Testis (tissue), 3 donors: Measurements from ENCODE around the gene AMOTL1. TPM values are rescaled to one million over a fixed set of nuclear protein-coding genes. Genes with fewer than 3 reads are reported as not detected.
"Not testable (repeated sequence)": the region's sequence is repeated elsewhere in the genome, so short reads cannot be mapped to it uniquely, and the experiment has no call there.

Source experiments
- DNase-seq: peaks from one replicate; pipeline ENCODE4 v3.0.0-alpha.2; 2019
- H3K27ac ChIP-seq, 2 donors: fragments of 200-600 bp; sonication (generic); one replicate each; pipeline ENCODE4 v1.5.1; 2019
- H3K27me3 ChIP-seq: fragments of 200-600 bp; sonication (generic); one replicate; pipeline ENCODE4 v1.5.1; 2019
- H3K36me3 ChIP-seq: fragments of 200-600 bp; sonication (generic); one replicate; pipeline ENCODE4 v1.5.1; 2017; ENCODE audit warnings: low read depth; ENCODE audit errors: missing control alignments
- H3K4me1 ChIP-seq: fragments of 200-600 bp; sonication (generic); one replicate; pipeline ENCODE4 v1.5.1; 2019
- H3K4me3 ChIP-seq, 2 donors: fragments of 200-600 bp; sonication (generic); one replicate each; pipeline ENCODE4 v1.5.1; 2017 to 2019
- H3K9me3 ChIP-seq: fragments of 200-600 bp; sonication (generic); one replicate; pipeline ENCODE4 v1.5.1; 2017
- POLR2A ChIP-seq: fragments of 450-650 bp; IDR thresholded peaks from one replicate; pipeline ENCODE4 v1.6.1; 2017; ENCODE audit warnings: antibody characterized with exemption, mild to moderate bottlenecking, moderate library complexity
- WGBS, 2 donors: methylation state at CpG; one replicate each; pipeline ENCODE4 v1.1.5; 2018; 5-methylcytosine and 5-hydroxymethylcytosine counted together
- intact Hi-C: fragments of 100-400 bp; cut with DNase I; formaldehyde crosslinking; loops from one replicate; pipeline ENCODE4 v1.15.1; 2023; ENCODE audit warnings: low total_unique reads
- polyA plus RNA-seq: library from polyadenylated mRNA; stranded (reverse); fragments of 350-450 nt; fragmentation: Illumina TruSeq; extraction: RNeasy Lipid Tissue Mini Kit (QIAGEN cat#74804); gene quantifications from one replicate; pipeline ENCODE4 v1.2.3, GENCODE V29; 2014; ENCODE audit warnings: low read depth, low replicate concordance; ENCODE audit not compliant: insufficient read depth
- total RNA-seq, 2 donors: library from RNA; depleted of rRNA; stranded (reverse); fragments of >200 nt; gene quantifications; one replicate each; pipeline ENCODE4 v1.2.3, GENCODE V29; 2016
- TF ChIP-seq, protein P1 (sequence below), 3 experiments: fragments of 450-650 bp in 2 of 3; fragments of 200-600 bp in 1 of 3; sonication (generic) in 1 of 3; IDR thresholded peaks; one replicate each; pipeline ENCODE4 v1.5.1; 2016 to 2019; ENCODE audit warnings: antibody characterized with exemption in 3 of 3, mild to moderate bottlenecking in 2 of 3, moderate library complexity in 1 of 3

Gene AMOTL1
- total and polyA plus RNA-seq, 3 donors from 2014 or later = 17.1 to 25.4 (median 18.7) TPM

DNA sequence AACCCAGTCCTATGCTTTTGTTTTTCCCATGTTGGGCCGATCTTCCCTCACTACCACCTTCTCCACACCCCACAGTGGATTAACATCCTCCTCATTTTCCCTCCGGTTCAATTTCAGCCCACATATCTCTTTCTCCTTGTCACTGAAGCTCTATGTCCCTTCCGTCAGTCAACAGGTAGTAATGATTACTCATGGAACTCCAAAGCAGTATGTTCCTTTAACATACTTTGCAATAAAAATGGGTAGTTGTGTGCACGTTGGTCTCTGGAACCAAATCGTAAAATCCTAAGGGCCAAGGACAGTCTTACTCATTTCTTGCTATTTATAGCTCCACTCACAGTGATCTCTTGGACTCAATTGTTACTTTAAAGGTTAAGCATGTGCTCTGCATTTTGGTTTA is 20.2 kb downstream of the AMOTL1 start:
- peaks cover 13% of the 10 kb centered on the region for H3K4me1 ChIP-seq
- WGBS, 2 donors = 49 to 51% methylated on average over 5 of the region's 5 CpGs

DNA sequence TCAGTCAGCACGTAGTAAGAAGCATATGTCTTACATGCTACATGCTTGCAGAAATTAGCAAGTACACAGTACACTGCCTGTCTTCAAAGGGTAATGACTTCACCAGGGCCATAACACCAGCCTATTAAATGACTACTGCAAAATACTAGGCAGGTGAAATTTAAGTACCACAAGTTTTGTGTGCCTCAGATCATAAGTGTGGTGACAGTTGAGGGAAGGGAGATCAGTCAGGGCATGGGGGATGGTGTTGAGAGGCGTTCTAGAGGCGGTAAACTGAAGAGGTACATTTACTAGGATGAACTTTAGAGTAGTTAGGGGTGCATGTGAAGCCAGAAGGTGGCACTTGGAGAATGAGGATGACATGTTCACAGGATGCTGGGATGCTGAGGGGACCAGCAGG is 22.0 kb downstream of the AMOTL1 start:
- H3K4me1 ChIP-seq = peaks cover 28% of the 10 kb centered on the region
- intact Hi-C loops = no loop called here
- no peaks in the 10 kb centered on the region for H3K27me3 ChIP-seq
- no peak for DNase-seq
- WGBS, 2 donors = 93 to 98% methylated on average over 3 of the region's 3 CpGs
- TF ChIP-seq, protein P1, sequence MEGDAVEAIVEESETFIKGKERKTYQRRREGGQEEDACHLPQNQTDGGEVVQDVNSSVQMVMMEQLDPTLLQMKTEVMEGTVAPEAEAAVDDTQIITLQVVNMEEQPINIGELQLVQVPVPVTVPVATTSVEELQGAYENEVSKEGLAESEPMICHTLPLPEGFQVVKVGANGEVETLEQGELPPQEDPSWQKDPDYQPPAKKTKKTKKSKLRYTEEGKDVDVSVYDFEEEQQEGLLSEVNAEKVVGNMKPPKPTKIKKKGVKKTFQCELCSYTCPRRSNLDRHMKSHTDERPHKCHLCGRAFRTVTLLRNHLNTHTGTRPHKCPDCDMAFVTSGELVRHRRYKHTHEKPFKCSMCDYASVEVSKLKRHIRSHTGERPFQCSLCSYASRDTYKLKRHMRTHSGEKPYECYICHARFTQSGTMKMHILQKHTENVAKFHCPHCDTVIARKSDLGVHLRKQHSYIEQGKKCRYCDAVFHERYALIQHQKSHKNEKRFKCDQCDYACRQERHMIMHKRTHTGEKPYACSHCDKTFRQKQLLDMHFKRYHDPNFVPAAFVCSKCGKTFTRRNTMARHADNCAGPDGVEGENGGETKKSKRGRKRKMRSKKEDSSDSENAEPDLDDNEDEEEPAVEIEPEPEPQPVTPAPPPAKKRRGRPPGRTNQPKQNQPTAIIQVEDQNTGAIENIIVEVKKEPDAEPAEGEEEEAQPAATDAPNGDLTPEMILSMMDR (IDR thresholded peaks at IDR 0.05) = no peak
- no peak for TF ChIP-seq POLR2A
- H3K27ac ChIP-seq = no peak overlapping the region
- no peak overlapping the region for H3K4me3 ChIP-seq
- H3K36me3 ChIP-seq = no peaks in the 10 kb centered on the region
- no peaks in the 10 kb centered on the region for H3K9me3 ChIP-seq

More for the DNA sequence above, 20.2 kb downstream of the AMOTL1 start:
- no peak overlapping the region for H3K27ac ChIP-seq
- DNase-seq = no peak
- H3K9me3 ChIP-seq = no peaks in the 10 kb centered on the region
- H3K4me3 ChIP-seq = no peak overlapping the region
- intact Hi-C loops = no loop called here
- H3K36me3 ChIP-seq = no peaks in the 10 kb centered on the region
- H3K27me3 ChIP-seq = no peaks in the 10 kb centered on the region
- TF ChIP-seq POLR2A = no peak
- TF ChIP-seq, protein P1 (IDR thresholded peaks at IDR 0.05) = no peak

DNA sequence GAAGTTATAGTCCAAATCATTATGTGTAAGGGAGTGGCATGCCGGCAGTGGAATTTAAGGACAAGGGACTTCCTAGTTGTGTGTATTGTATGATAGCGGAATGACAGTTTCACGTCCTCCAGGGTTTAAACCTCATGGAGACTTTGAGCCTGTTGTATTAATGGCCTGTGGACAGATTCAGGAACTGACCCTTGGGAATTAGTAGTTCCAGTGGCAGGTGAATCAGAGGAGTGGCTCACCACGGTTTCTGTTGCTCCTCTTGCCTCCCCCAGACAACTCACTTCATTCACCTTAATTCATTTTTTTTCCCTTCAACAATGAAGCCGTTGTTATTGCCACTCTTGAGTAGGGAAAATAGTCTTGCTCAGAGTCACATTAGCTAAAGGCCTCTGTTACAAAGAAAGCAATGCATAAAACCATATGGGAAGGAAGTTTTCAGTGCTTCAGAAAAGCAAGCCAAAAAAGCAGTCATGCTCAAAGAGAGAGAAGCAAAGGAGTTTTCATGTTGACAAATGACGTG is 22.6 kb downstream of the AMOTL1 start:
- Histone ChIP-seq H3K9me3 (no peaks in the 10 kb centered on the region), H3K4me1 (peaks cover 28% of the 10 kb centered on the region), H3K27ac (no peak overlapping the region), H3K36me3 (no peaks in the 10 kb centered on the region), H3K4me3 (no peak overlapping the region), H3K27me3 (no peaks in the 10 kb centered on the region)
- TF ChIP-seq, protein P1 (IDR thresholded peaks at IDR 0.05) = no peak
- TF ChIP-seq POLR2A = no peak
- 74 to 80% methylated on average over 6 of the region's 6 CpGs for WGBS, 2 donors
- intact Hi-C loops = no loop called here
- DNase-seq = no peak

DNA sequence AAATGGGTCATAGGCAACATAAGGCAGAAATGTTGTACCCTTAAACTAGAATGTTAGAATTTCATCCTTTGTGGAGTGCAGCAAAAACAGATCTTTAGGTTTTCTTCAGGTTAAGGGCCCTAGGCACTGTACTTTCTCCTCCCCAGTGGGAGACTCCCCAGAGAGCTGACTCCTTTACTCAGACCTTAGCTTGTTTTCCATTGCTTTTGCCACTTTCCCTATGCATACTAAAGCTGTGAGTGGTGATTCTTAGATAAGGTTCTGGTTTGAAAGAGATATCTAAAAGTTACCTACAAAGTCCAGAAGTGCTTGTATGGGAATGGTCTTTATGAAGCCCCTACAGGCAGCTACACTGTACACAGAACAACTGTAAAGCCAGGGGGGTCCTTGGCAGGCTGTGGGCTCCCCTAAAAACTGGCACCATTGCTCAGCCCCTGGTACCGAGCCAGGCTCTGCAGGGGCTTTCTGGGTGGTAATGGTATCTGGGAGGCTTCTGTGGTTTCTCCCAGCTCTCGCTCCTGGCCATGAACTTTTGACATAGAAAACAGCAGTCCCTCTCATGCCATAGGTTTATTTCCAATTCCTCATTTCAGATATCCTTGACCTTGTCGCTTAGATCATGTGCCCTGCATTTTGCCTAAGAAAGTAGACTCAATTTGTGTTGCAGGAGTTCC is 23.2 kb downstream of the AMOTL1 start:
- intact Hi-C loops = no loop called here
- Histone ChIP-seq H3K9me3 (no peaks in the 10 kb centered on the region), H3K36me3 (no peaks in the 10 kb centered on the region), H3K4me1 (peaks cover 28% of the 10 kb centered on the region), H3K27ac (no peak overlapping the region), H3K4me3 (no peak overlapping the region), H3K27me3 (no peaks in the 10 kb centered on the region)
- no peak for DNase-seq
- 65 to 76% methylated on average over 3 of the region's 3 CpGs for WGBS, 2 donors
- no peak for TF ChIP-seq POLR2A
- TF ChIP-seq, protein P1 (IDR thresholded peaks at IDR 0.05) = no peak

DNA sequence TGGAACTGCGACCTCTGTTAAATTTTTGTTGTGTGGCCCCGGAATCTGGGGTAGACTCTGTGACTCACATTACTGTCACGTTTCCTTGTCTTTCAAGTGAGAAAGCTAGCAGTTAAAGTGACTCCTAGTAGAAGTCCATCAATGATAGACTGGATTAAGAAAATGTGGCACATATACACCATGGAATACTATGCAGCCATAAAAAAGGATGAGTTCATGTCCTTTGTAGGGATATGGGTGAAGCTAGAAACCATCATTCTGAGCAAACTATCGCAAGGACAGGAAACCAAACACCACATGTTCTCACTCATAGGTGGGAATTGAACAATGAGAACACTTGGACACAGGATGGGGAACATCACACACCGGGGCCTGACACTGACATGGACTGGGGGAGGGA is 23.8 kb downstream of the AMOTL1 start:
- H3K4me3 ChIP-seq, H3K27me3 ChIP-seq, DNase-seq, H3K36me3 ChIP-seq, H3K27ac ChIP-seq, intact Hi-C loops, H3K9me3 ChIP-seq: not testable (repeated sequence)
- H3K4me1 ChIP-seq = peaks cover 28% of the 10 kb centered on the region
- 94 to 97% methylated on average over 5 of the region's 5 CpGs for WGBS, 2 donors
